ENCODE results near the gene FMN2. TPM values are rescaled to one million over a fixed set of nuclear protein-coding genes. Genes with fewer than 3 reads are reported as not detected.

The FMN2 gene
- polyA plus RNA-seq, 6 donors from 2014 or later: not detected

DNA sequence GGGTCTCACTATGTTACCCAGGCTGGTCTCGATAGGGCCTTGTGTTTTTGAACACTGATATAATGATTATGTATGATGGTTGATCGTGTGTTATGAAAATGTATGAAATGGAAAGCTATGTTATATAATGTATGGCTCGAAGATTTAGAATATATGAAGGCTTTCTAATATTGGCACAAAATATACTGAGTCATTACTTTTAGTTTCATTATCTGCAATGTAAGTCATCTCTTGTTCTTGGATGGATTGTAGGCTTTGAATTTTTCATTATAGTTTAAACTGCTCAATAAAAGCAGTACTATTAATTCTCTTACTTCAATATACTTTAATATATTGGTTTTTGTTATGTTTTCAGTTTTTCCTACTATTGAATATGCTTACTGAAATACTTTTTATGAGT lies 10.1 kb downstream of the FMN2 start:
- ATAC-seq (ENCODE audit: low read depth in 2 of 2) (no peak), DNase-seq (no peak)
- Mint-ChIP-seq H3K27me3 (peaks cover 0 to 22% (median 20%) of the 10 kb centered on the region in 3 donors), H3K4me3 (no peak overlapping the region), H3K36me3 (no peaks in the 10 kb centered on the region), H3K4me1 (no peaks in the 10 kb centered on the region), H3K27ac (no peak overlapping the region), H3K9me3 (peaks cover 0 to 4% (median 0%) of the 10 kb centered on the region in 7 donors)

DNA sequence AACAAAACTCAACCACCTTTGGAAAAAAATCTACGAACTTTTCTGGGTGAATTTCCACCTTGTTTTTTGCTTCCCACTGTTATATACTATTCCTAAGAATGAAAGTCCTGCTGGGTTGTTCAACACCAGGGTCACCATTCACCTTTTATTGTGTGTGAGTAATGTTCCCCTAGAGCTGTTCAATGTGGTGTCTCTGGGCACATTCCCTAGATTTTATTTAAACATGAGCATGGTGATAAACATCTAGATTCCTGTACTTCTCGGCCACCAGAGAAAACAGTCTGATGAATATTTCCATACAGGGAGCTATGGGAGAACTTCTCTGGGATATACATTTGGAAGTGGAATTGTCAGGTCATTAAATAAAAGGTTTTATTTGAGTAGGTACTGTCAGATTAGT lies 13.0 kb downstream of the FMN2 start:
- peaks cover 0 to 4% (median 0%) of the 10 kb centered on the region in 7 donors for H3K9me3 Mint-ChIP-seq
- peaks cover 0 to 16% (median 11%) of the 10 kb centered on the region in 3 donors for H3K27me3 Mint-ChIP-seq
- H3K4me1 Mint-ChIP-seq: no peaks in the 10 kb centered on the region
- H3K27ac Mint-ChIP-seq: no peak overlapping the region
- no peaks in the 10 kb centered on the region for H3K36me3 Mint-ChIP-seq
- H3K4me3 Mint-ChIP-seq: no peak overlapping the region
- ATAC-seq (ENCODE audit: low read depth in 2 of 2) (no peak), DNase-seq (no peak)

DNA sequence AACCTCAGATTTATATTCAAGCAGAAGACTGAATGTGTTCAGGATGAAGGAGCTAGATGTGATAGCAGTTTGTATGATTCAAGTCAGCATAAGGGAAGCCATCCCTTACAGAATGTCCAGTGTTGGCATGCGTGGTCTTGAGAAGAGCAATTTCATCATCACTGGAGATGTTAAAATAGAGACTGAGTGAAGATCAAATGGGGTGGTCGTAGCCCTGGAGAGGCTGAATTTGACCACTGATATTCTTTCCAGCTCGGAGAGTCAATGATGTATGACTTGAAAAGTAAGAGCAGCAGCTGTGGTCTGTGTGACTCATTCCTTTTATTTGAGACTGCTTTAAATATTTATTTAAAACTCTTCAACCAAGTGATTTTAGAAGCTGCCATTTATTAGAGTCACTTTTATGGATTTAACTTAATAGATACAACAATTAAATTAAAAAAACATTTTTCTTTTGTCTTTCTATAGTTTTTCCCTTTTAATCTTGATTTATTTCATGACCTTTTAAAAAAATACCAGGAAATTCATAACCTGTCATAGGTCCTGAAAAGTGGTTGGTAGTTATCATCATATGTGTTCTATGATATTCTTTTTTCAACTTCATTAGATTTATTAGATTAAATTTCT lies 15.5 kb downstream of the FMN2 start:
- DNase-seq: no peak
- Mint-ChIP-seq H3K36me3 (no peaks in the 10 kb centered on the region), H3K27me3 (peaks cover 0 to 5% (median 0%) of the 10 kb centered on the region in 3 donors), H3K4me1 (no peaks in the 10 kb centered on the region), H3K4me3 (no peak overlapping the region), H3K9me3 (peaks cover 0 to 4% (median 0%) of the 10 kb centered on the region in 7 donors), H3K27ac (no peak overlapping the region)
- ATAC-seq (ENCODE audit: low read depth in 2 of 2): no peak

DNA sequence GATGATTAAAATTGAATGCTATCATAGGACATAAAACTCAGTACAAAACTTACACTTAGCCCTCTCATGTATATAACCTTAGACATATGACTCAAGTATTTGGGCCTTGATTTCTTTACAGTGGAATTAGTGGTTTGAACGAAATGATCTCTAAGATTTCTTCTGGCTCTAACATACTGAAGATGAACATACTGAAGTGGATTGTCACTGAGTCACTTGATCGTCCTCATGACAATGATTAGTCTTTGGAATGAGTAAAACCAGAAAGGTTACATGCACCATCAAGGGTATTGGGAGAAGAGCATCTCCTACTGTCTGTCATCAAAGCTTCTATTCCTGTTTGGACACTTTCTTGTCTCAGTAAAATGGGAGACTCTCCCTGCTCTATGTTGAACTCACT lies 17.4 kb downstream of the FMN2 start:
- no peak for ATAC-seq (ENCODE audit: low read depth in 2 of 2)

DNA sequence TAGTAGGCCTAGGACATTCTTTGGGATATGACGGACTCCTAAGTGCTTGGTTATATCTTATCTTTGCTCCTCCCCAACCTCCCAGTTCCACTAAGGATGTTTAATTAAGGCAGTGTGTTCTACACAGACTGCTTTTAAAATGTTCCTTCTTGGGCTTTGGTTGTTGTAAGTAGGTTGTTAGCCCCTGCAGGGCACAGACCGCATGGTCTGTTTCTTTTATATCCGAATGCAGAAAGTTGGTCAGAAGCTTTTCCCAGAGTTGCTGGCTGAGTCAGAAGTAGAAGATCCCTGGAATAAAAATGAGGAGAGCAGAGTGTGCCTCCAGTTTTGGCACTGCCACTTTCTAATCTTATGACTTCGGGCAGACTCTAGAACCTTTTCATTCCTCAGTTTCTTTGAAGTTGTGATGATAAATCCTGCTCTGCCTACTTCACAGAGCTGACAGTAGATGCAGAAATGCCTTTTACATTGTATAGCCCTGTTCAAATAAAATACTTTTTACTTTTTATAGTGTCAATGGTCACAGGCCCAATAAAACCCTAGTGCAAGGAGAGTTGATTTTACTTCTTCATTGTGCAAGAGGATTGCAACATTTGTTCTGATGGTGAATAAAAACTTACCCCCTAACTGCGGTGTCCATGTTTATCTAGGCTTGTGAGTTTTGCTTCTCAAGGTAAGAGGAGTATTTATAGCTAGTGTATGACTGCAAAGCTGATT lies 18.4 kb downstream of the FMN2 start:
- no peak overlapping the region for H3K4me3 Mint-ChIP-seq
- H3K27me3 Mint-ChIP-seq: peaks cover 0 to 5% (median 0%) of the 10 kb centered on the region in 3 donors
- no peaks in the 10 kb centered on the region for H3K36me3 Mint-ChIP-seq
- peaks cover 0 to 3% (median 0%) of the 10 kb centered on the region in 7 donors for H3K9me3 Mint-ChIP-seq
- ATAC-seq (ENCODE audit: low read depth in 2 of 2): no peak
- H3K4me1 Mint-ChIP-seq: no peaks in the 10 kb centered on the region
- DNase-seq: no peak
- H3K27ac Mint-ChIP-seq: no peak overlapping the region

More for the DNA sequence above, 17.4 kb downstream of the FMN2 start:
- Mint-ChIP-seq H3K4me3 (no peak overlapping the region), H3K27ac (no peak overlapping the region), H3K9me3 (peaks cover 0 to 3% (median 0%) of the 10 kb centered on the region in 7 donors), H3K27me3 (peaks cover 0 to 5% (median 0%) of the 10 kb centered on the region in 3 donors), H3K4me1 (no peaks in the 10 kb centered on the region), H3K36me3 (no peaks in the 10 kb centered on the region)
- DNase-seq: no peak

DNA sequence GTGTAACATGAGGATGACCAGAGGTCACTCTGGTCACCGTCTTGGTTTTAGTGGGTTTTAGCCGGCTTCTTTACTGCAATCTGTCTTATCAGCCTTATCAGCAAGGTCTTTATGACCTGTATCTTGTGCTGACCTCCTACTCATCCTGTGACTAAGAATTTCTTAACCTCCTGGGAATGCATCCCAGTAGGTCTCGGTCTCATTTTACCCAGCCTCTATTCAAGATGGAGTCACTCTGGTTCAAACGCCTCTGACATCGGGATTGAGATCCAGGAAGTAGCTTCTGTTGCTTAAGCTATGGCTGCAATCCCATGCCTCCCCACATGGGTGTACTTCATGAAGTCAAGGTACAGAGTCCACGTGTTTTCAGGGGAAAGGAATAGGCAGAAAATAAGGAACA lies 19.9 kb downstream of the FMN2 start:
- H3K9me3 Mint-ChIP-seq: no peaks in the 10 kb centered on the region
- H3K27me3 Mint-ChIP-seq: no peaks in the 10 kb centered on the region
- DNase-seq (no peak), ATAC-seq (ENCODE audit: low read depth in 2 of 2) (no peak)
- no peak overlapping the region for H3K4me3 Mint-ChIP-seq
- no peaks in the 10 kb centered on the region for H3K4me1 Mint-ChIP-seq
- H3K27ac Mint-ChIP-seq: no peak overlapping the region
- H3K36me3 Mint-ChIP-seq: no peaks in the 10 kb centered on the region

DNA sequence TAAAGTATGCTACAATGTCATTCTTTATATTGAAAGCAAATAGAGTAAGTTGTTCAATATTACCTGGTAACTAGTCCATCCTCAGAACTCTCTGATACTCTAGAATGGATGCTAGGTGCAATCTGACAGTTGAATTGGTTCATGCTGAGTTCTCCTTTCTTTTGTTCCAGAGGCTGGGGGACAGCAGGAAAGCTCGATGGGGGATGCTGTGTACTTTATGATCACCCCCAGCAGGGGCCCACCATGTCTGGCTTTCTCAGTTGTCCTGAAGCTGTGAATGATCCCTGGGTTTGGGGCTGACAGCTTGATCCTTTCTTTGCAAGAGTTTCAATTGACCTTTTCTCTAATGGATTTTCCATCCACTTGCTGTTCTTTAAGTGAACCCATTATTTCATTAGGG lies 22.5 kb downstream of the FMN2 start:
- Mint-ChIP-seq H3K9me3 (no peaks in the 10 kb centered on the region), H3K4me1 (no peaks in the 10 kb centered on the region), H3K27me3 (no peaks in the 10 kb centered on the region), H3K27ac (no peak overlapping the region), H3K4me3 (no peak overlapping the region), H3K36me3 (no peaks in the 10 kb centered on the region)
- no peak for ATAC-seq (ENCODE audit: low read depth in 2 of 2)
- no peak for DNase-seq

DNA sequence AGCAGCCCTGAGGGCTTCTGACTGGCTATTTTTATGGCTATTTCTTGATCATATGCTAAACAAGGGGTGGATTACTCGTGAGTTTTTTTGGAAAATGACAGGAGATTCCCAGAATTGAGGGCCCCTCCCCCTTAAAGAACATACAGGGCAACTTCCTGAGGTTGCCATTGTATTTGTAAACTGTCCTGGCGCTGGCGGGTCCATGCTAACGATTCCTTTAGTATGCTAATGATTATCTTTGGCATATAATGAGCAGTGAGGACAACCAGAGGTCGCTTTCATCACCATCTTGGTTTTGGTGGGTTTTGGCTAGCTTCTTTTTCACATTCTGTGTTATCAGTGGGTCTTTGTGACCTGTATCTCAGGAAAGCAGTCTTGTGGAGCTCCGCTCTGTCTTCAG lies 24.1 kb downstream of the FMN2 start:
- DNase-seq: no peak
- Mint-ChIP-seq H3K27ac (no peak overlapping the region), H3K4me3 (no peak overlapping the region), H3K4me1 (no peaks in the 10 kb centered on the region), H3K9me3 (peaks cover 0 to 4% (median 0%) of the 10 kb centered on the region in 7 donors), H3K27me3 (no peaks in the 10 kb centered on the region), H3K36me3 (no peaks in the 10 kb centered on the region)
- no peak for ATAC-seq (ENCODE audit: low read depth in 2 of 2)

DNA sequence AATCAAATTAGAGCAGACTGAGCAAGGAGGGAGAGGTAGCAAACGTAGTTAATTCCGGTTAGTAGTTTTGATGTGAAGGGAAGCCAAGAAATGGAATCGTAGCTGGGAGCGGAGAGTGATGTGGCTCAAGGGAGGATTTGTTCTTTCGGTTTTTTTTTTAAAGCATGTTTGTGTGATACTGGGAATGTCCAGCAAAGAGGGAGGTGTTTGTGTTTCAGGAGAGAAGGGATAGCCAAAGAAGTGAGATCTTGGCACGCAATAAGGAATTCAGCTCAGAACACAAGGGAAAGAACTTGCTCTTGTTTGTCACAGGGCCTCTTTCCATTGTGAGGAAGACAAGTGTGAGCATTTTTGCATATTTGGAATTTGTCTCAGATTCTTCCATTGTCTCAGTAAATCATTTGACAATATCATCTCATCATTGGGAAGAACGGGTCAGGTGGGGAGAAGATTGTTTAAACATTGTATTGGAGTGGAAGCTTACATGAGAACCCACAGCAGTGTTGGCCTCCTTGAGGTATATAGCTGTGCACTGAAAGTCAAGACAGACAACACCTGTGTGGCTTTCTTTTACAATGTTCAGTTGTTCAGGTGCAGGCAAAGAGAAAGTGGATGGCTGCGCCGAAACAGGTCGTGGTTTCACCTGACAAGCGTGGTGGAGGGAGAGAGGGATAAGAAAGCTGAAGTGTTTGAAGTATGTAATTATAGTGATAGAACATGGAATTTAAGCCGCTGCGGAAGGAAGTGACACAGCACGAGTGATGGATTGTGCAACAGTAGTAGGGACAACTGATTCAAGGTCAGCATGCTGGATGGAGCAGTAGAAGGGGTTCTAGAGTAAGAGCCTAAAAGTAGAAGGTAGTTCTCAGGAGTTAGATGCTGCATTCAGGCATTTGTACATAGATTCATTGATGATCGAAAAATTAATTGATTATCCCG lies 25.4 kb downstream of the FMN2 start:
- peaks cover 0 to 4% (median 0%) of the 10 kb centered on the region in 7 donors for H3K9me3 Mint-ChIP-seq
- DNase-seq (no peak), ATAC-seq (ENCODE audit: low read depth in 2 of 2) (no peak)
- no peaks in the 10 kb centered on the region for H3K36me3 Mint-ChIP-seq
- H3K4me3 Mint-ChIP-seq: no peak overlapping the region
- H3K27me3 Mint-ChIP-seq: no peaks in the 10 kb centered on the region
- no peaks in the 10 kb centered on the region for H3K4me1 Mint-ChIP-seq
- H3K27ac Mint-ChIP-seq: no peak overlapping the region

DNA sequence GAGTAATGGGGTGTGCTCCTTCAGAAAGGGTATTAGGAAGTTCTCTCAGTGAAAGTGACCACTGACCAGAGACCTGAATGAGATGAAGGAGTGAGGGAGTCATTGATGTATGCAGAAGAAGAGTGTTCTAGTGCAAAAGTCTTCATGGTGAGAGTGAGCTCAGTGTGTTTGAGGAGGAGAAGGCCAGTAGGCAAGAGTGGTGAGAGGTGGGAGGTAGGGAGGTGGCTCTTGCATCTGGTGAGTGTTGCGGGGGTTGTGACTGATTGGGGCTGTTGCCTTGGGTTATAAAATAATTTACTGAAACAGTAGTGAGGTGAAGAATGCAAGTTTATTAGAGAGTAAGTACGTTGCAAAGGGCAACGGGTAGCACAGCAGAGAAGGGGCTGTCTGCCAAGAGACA lies 26.2 kb downstream of the FMN2 start:
- Mint-ChIP-seq H3K27me3 (no peaks in the 10 kb centered on the region), H3K4me1 (no peaks in the 10 kb centered on the region), H3K4me3 (no peak overlapping the region), H3K9me3 (peaks cover 0 to 4% (median 0%) of the 10 kb centered on the region in 7 donors), H3K36me3 (no peaks in the 10 kb centered on the region), H3K27ac (no peak overlapping the region)
- ATAC-seq (ENCODE audit: low read depth in 2 of 2) (no peak), DNase-seq (no peak)

DNA sequence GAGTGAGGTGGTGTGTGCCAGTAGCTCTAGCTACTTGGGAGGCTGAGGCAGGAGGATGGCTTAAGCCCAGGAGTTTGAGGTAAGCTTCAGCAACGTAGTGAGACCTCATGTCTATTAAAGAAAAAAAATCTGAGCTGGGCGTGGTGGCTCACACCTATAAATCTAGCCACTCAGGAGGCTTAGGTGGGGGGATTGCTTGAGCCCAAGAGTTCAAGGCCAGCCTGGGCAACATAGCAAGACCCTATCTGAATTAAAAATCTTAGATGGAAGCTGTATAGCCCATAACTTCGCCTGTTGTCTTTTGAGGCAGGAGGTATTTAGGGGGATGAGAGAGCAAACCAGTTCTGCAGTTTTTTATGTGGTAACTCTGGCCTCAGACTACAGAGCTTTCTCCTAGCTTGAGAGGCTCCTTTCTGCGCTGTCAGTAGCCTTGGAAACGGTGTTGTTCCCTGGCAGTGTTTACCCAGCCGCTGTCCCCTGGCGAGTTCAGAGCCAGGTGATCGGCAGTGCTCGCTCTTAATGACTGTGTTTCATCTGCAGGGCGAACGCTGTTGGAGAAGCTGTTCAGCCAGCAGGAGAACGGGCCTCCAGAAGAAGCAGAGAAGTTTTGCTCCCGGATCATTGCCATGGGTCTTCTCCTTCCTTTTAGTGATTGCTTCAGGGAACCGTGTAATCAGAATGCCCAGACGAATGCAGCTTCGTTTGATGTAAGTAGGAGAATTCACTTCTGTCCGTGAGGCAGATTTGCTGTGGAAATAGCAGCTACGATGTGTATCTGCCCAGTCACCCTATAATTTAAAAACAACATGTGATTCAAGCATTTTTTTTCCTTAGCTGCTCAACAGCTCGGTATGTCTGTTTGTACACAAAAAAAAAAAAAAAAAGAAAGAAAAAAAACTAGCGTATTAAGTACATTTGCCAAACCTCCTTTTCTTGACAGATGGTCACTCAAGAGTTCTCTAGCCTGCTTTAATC lies 31.2 kb downstream of the FMN2 start:
- H3K36me3 Mint-ChIP-seq: peaks cover 0 to 4% of the 10 kb centered on the region in 2 donors
- no peaks in the 10 kb centered on the region for H3K27me3 Mint-ChIP-seq
- no peak overlapping the region for H3K4me3 Mint-ChIP-seq
- DNase-seq (no peak), ATAC-seq (ENCODE audit: low read depth in 2 of 2) (no peak)
- peaks cover 0 to 7% (median 5%) of the 10 kb centered on the region in 7 donors for H3K9me3 Mint-ChIP-seq
- no peak overlapping the region for H3K27ac Mint-ChIP-seq
- H3K4me1 Mint-ChIP-seq: no peaks in the 10 kb centered on the region

DNA sequence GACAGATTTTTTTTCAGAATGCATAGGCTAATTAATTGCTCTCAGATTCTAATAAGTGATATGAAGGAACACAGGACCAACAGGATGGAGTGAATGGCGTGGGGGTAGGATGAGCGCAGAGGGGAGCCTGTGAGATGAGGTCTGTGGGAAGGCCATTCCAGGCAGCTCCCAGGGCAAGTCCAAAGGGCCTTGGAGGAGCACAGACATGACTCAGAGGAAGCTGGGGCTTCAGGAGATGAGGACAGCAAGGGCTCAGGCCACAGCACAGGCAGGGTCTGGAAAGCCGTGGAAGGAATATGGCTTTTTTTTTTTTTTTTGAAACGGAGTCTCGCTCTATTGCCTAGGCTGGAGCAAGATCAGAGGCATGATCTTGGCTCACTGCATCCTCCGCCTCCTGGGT lies 35.1 kb downstream of the FMN2 start:
- Mint-ChIP-seq H3K4me3 (no peak overlapping the region), H3K4me1 (no peaks in the 10 kb centered on the region), H3K9me3 (peaks cover 0 to 7% (median 5%) of the 10 kb centered on the region in 7 donors)

DNA sequence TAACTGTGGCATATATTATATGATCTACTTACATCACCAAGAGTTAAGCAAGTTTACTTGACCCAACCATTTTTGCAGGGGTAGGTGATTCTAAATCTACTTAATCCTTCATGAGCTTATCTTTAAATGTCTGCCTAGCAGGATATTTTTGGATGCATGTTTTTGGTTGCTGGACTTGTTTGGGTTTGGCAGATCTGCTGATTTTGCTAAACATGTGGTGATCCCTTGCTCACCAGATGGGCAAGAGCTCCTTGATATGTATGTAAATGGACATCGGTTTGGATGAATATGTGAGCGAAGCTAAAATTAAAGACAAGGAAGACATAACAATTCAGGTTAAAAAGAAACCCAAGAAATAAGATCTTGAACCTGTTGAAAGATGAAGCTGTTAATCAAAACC lies 36.7 kb downstream of the FMN2 start:
- no peak for ATAC-seq (ENCODE audit: low read depth in 2 of 2)
- H3K9me3 Mint-ChIP-seq: peaks cover 0 to 11% (median 5%) of the 10 kb centered on the region in 7 donors
- H3K27ac Mint-ChIP-seq: no peak overlapping the region

More for the DNA sequence above, 35.1 kb downstream of the FMN2 start:
- H3K36me3 Mint-ChIP-seq: peaks cover 0 to 4% of the 10 kb centered on the region in 2 donors
- H3K27me3 Mint-ChIP-seq: no peaks in the 10 kb centered on the region
- DNase-seq (no peak), ATAC-seq (ENCODE audit: low read depth in 2 of 2) (no peak)
- H3K27ac Mint-ChIP-seq: no peak overlapping the region

More for the DNA sequence above, 36.7 kb downstream of the FMN2 start:
- no peak for DNase-seq
- Mint-ChIP-seq H3K27me3 (no peaks in the 10 kb centered on the region), H3K36me3 (peaks cover 0 to 4% of the 10 kb centered on the region in 2 donors), H3K4me3 (no peak overlapping the region), H3K4me1 (no peaks in the 10 kb centered on the region)

All from naive B cell (primary cell).